ENCODE data around the gene UTP4.

DNA sequence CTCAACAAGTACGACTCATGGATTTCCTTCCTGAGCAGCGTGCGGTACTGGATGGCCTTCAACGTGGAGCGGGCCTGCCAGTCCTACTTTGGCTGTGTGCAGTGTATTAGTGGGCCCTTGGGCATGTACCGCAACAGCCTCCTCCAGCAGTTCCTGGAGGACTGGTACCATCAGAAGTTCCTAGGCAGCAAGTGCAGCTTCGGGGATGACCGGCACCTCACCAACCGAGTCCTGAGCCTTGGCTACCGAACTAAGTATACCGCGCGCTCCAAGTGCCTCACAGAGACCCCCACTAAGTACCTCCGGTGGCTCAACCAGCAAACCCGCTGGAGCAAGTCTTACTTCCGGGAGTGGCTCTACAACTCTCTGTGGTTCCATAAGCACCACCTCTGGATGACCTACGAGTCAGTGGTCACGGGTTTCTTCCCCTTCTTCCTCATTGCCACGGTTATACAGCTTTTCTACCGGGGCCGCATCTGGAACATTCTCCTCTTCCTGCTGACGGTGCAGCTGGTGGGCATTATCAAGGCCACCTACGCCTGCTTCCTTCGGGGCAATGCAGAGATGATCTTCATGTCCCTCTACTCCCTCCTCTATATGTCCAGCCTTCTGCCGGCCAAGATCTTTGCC, 18.0 kb upstream of the UTP4 start:
- TF ChIP-seq POLR2AphosphoS5 (IDR thresholded peaks at IDR 0.05; ENCODE audit: low read depth, low read length), result no peak
- TF ChIP-seq, protein P1, sequence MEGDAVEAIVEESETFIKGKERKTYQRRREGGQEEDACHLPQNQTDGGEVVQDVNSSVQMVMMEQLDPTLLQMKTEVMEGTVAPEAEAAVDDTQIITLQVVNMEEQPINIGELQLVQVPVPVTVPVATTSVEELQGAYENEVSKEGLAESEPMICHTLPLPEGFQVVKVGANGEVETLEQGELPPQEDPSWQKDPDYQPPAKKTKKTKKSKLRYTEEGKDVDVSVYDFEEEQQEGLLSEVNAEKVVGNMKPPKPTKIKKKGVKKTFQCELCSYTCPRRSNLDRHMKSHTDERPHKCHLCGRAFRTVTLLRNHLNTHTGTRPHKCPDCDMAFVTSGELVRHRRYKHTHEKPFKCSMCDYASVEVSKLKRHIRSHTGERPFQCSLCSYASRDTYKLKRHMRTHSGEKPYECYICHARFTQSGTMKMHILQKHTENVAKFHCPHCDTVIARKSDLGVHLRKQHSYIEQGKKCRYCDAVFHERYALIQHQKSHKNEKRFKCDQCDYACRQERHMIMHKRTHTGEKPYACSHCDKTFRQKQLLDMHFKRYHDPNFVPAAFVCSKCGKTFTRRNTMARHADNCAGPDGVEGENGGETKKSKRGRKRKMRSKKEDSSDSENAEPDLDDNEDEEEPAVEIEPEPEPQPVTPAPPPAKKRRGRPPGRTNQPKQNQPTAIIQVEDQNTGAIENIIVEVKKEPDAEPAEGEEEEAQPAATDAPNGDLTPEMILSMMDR (IDR thresholded peaks at IDR 0.05), result no peak
- TF ChIP-seq SIN3A (IDR thresholded peaks at IDR 0.05; ENCODE audit: borderline replicate concordance, insufficient read depth, low read depth, low read length), result no peak

Data from Panc1 (cell line).